ENCODE measurements around the gene ATG16L2.

The ATG16L2 gene

GRCh38 chr11:72829884-72830533 lies 15.8 kb downstream of the ATG16L2 start:
- no peak overlapping the region for H2AFZ ChIP-seq
- no peak for TF ChIP-seq CTCF (IDR thresholded peaks at IDR 0.05)
- no peak overlapping the region for H3K4me2 ChIP-seq (ENCODE audit: low read length)
- no peaks in the 10 kb centered on the region for H3K9me3 ChIP-seq (ENCODE audit: control insufficient read depth, low read length)
- H3K4me3 ChIP-seq (ENCODE audit: low read depth, low read length) = no peak overlapping the region
- H3K27me3 ChIP-seq (ENCODE audit: control insufficient read depth, insufficient read depth, low read length) = no peaks in the 10 kb centered on the region
- no peaks in the 10 kb centered on the region for H3K36me3 ChIP-seq (ENCODE audit: control insufficient read depth, insufficient read depth, low read length)
- no peak overlapping the region for H3K27ac ChIP-seq
- H3K4me1 ChIP-seq = no peaks in the 10 kb centered on the region
- H3K9ac ChIP-seq = no peak overlapping the region
- no peaks in the 10 kb centered on the region for H3K79me2 ChIP-seq

GRCh38 chr11:72831521-72832300 lies 17.5 kb downstream of the ATG16L2 start:
- H2AFZ ChIP-seq = no peak overlapping the region
- H3K79me2 ChIP-seq = no peaks in the 10 kb centered on the region
- H3K9me3 ChIP-seq (ENCODE audit: control insufficient read depth, low read length) = no peaks in the 10 kb centered on the region
- peak; percentile 83 for TF ChIP-seq CTCF (IDR thresholded peaks at IDR 0.05)
- no peak overlapping the region for H3K9ac ChIP-seq
- no peaks in the 10 kb centered on the region for H3K27me3 ChIP-seq (ENCODE audit: control insufficient read depth, insufficient read depth, low read length)
- H3K36me3 ChIP-seq (ENCODE audit: control insufficient read depth, insufficient read depth, low read length) = no peaks in the 10 kb centered on the region
- H3K4me2 ChIP-seq (ENCODE audit: low read length) = no peak overlapping the region
- no peaks in the 10 kb centered on the region for H3K4me1 ChIP-seq
- no peak overlapping the region for H3K4me3 ChIP-seq (ENCODE audit: low read depth, low read length)
- H3K27ac ChIP-seq = peak overlapping the region; percentile 84

GRCh38 chr11:72832301-72833082 lies 18.3 kb downstream of the ATG16L2 start:
- peak overlapping the region; percentile 84 for H3K27ac ChIP-seq
- H3K27me3 ChIP-seq (ENCODE audit: control insufficient read depth, insufficient read depth, low read length) = no peaks in the 10 kb centered on the region
- H3K79me2 ChIP-seq = no peaks in the 10 kb centered on the region
- H3K9ac ChIP-seq = no peak overlapping the region
- no peak for TF ChIP-seq CTCF (IDR thresholded peaks at IDR 0.05)
- no peak overlapping the region for H3K4me3 ChIP-seq (ENCODE audit: low read depth, low read length)
- no peak overlapping the region for H3K4me2 ChIP-seq (ENCODE audit: low read length)
- H3K9me3 ChIP-seq (ENCODE audit: control insufficient read depth, low read length) = no peaks in the 10 kb centered on the region
- H3K4me1 ChIP-seq = no peaks in the 10 kb centered on the region
- no peaks in the 10 kb centered on the region for H3K36me3 ChIP-seq (ENCODE audit: control insufficient read depth, insufficient read depth, low read length)
- no peak overlapping the region for H2AFZ ChIP-seq

- H3K4me1 ChIP-seq = no peaks in the 10 kb centered on the region
These were observed 19.0 kb downstream of the ATG16L2 start for GRCh38 chr11:72833083-72833733.

More at GRCh38 chr11:72833083-72833733, 19.0 kb downstream of the ATG16L2 start:
- H3K27me3 ChIP-seq (ENCODE audit: control insufficient read depth, insufficient read depth, low read length) = no peaks in the 10 kb centered on the region
- H3K4me3 ChIP-seq (ENCODE audit: low read depth, low read length) = no peak overlapping the region
- H3K9ac ChIP-seq = no peak overlapping the region
- no peak overlapping the region for H2AFZ ChIP-seq
- no peak for TF ChIP-seq CTCF (IDR thresholded peaks at IDR 0.05)
- H3K27ac ChIP-seq = peak overlapping the region; percentile 84
- no peaks in the 10 kb centered on the region for H3K79me2 ChIP-seq
- H3K9me3 ChIP-seq (ENCODE audit: control insufficient read depth, low read length) = no peaks in the 10 kb centered on the region
- H3K36me3 ChIP-seq (ENCODE audit: control insufficient read depth, insufficient read depth, low read length) = no peaks in the 10 kb centered on the region
- no peak overlapping the region for H3K4me2 ChIP-seq (ENCODE audit: low read length)
